Right forelimb (tissue), 1 donor: ENCODE data around the gene APOE.
"Not testable (repeated sequence)": the region's sequence is repeated elsewhere in the genome, so short reads cannot be mapped to it uniquely, and the experiment has no call there.

Source experiments
- DNase-seq: peaks from one replicate; pipeline ENCODE4 v3.0.0-alpha.2; 2018

The APOE gene

GRCh38 chr19:44905437-44906160 is at the start of gene APOE:
APOE (plus strand) TSS chr19:44905796; CDS start chr19:44906625, 829 bp downstream.
- no peak for DNase-seq

DNA sequence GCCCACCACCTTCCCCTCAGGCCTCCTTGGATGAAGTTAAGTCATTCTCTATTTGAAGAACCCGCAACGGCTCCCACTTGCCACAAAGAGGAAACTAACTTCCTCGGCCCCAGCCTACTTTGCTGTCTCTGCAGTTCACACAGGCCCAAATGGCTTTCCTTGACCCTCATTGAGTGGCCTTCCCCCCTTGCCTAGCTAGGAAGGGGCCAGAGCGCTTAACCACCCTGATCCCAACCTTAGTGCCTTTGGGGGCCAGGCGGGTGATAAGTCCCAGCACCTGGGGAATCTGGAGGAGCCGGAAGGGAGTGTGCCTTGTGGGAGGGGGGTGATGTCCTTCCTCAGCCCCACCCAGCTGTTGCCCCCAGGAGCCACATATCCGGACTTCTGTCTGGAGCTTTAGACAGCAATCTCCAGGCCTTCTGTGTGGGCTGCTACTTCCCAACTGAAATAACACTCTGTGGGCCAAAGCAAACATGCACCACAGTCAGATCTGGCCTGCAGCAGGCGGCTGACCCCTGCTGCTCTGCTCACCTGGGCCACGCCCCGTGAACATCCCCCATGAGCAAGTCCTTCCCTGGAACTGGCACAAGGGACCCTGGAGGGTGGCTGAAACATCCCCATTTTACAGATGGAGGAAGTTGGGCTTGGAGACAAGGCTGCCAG is 49.0 kb upstream of the APOE start:
- no peak for DNase-seq

GRCh38 chr19:44857837-44858236 is 47.8 kb upstream of the APOE start:
- no peak for DNase-seq

GRCh38 chr19:44861576-44861975 is 44.0 kb upstream of the APOE start:
- not testable (repeated sequence) for DNase-seq

DNA sequence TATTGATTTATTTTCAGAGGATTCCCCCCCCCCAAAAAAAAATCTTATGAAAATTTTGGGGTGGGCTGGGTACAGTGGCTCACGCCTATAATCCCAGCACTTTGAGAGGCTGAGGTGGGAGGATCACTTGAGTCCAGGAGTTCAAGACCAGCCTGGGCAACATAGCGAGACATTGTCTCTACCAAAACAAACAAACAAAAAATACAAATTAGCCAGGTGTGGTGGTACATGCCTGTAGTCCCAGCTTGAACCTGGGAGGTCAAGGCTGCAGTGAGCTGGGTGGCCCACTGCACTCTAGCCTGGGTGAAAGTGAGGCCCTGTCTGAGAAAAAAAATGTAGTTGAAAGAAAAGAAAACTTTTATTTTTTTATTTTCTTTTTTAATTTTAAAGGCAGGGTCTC is 41.6 kb upstream of the APOE start:
- DNase-seq = no peak

DNA sequence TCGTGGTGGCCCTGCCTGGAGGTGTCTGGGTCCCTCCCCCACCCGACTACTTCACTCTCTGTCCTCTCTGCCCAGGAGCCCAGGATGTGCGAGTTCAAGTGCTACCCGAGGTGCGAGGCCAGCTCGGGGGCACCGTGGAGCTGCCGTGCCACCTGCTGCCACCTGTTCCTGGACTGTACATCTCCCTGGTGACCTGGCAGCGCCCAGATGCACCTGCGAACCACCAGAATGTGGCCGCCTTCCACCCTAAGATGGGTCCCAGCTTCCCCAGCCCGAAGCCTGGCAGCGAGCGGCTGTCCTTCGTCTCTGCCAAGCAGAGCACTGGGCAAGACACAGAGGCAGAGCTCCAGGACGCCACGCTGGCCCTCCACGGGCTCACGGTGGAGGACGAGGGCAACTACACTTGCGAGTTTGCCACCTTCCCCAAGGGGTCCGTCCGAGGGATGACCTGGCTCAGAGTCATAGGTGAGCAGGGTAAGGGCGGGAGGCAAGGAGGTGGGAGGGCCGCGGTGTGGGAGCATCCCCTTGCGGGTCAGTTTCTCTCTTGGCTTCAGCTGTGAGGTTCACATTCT is 40.3 kb upstream of the APOE start:
- no peak for DNase-seq

- DNase-seq = no peak
Observed at GRCh38 chr19:44866664-44867063, 38.9 kb upstream of the APOE start.

DNA sequence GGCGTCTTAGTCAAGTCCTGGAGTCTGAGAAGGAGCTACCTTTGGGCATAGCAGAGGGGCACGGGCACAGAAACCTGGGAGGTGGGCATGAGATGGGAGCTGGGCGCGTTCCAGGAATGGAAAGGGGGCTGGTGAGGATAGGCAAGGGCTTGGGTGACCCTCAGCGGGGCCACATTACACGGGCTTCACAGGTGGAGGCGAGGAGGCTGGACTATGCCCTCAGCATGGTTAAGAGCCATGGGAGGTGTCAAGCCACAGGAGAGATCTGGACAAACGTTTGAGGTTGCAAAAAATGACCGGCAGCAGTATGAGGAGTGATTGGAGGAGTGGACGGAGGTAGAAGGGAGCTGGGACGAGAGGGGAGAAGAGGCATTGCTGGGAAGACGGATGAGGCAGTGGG is 38.0 kb upstream of the APOE start:
- no peak for DNase-seq

DNA sequence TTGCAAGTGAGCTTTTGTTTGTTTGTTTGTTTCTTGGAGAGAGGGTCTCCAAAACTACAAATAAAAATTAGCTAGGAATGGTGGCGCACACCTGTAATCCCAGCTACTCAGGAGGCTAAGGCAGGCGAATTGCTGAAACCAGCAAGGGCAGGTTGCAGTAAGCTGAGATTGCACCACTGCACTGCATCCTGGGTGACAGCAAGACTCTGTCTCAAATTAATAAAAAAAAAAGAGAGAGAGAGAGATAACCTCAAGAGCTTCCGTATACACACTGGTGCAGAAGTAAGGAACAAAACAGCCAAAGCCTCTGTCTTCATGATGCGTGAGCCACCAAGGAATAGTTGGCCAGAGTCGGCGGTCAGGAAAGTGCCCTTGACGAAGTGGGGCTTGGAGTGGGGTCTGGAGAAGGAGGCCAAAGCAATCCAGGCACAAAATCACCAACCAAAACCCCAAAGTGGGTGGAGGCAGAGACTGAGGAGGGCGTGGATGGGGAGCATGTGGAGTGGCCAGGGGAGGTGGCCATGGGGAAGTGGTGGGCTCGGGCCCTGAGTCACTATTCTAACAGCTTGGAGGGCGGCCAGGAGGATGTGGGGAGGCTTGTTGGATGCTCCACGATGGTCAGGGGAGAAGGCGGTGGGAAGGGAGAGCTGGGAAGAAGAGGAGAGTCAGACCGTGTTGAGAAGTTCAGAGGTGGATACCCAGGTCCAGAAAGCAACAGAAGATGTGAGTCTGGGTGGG is 35.7 kb upstream of the APOE start:
- no peak for DNase-seq

DNA sequence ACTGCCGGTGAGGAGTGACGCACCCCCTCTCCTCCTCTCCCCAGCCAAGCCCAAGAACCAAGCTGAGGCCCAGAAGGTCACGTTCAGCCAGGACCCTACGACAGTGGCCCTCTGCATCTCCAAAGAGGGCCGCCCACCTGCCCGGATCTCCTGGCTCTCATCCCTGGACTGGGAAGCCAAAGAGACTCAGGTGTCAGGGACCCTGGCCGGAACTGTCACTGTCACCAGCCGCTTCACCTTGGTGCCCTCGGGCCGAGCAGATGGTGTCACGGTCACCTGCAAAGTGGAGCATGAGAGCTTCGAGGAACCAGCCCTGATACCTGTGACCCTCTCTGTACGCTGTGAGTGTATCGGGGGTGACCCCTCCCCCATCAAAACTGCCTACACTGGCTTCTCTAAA is 33.8 kb upstream of the APOE start:
- no peak for DNase-seq

DNA sequence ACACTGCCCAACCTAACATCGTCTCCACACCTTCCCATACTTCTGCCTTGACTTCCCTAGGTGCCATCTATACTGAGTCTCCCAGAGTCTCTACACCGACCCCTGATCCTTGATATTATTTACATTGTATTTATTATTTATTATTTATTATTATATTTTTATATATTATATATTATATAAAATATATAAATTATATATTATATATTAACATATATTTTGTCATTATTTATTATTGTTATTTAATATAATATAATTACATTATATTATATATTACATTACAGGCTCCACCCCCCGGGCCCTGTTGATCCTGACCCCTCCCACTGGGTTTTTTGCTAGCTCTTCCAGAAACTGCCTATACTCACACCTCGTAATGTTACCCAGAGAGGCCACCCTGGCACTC is 32.9 kb upstream of the APOE start:
- DNase-seq = no peak

DNA sequence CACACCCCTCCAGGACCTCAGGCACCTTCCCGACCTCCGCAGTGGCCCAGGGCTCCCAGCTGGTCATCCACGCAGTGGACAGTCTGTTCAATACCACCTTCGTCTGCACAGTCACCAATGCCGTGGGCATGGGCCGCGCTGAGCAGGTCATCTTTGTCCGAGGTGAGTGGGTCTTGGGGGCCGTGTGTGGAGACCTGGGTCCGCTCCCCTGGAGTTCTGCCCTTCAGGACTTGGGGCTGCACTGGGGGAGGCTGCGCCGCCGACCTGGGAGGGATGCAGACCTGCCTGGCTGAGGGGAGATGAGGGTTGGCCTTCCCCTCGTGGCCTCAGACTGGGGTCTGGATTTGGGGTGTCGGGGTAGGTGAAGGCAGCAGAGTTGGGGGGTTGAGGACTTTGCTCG is 31.3 kb upstream of the APOE start:
- no peak for DNase-seq

DNA sequence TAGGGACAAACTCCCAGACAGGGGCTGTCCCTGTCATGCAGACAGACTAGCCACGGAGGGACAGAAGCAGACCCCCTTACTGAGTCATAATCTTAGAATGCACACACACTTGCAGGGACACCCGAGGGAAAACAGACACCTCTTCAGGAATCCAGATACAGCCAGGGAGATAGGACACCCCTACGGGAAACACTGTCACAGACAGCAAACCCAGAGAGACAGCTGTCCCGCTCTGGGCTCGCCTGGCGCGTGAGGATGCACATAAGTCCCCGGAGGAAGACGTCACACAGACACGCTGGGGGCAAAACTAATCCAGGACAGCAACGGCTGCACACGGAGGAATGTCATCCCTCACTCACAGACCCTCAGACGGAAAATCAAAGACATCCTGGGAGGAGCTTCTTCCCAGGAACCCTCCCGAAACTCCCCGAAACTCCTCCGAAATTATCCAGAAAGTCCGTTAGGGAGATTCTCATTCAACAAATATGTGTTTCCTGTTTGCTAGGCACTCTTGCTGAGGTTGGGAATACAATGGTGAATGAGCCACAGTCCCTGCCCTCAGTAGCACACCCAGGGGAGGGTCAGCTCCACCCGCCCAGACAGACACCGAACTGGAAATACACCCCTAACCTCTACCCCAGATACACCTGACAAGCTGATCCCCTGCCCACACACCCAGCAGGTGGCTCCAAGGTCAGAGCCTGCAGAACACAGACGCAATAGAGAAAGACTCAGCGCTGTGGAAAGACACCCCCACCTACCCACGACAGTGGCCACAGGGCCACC is 29.7 kb upstream of the APOE start:
- DNase-seq = no peak

GRCh38 chr19:44876930-44877535 is 28.6 kb upstream of the APOE start:
- no peak for DNase-seq

- no peak for DNase-seq
Observed at GRCh38 chr19:44878120-44878865, 27.3 kb upstream of the APOE start.

- no peak for DNase-seq
Observed at GRCh38 chr19:44879309-44880065, 26.1 kb upstream of the APOE start.

- DNase-seq = no peak
Observed at GRCh38 chr19:44882063-44882462, 23.5 kb upstream of the APOE start.

GRCh38 chr19:44882619-44883397 is 22.8 kb upstream of the APOE start:
- DNase-seq = not testable (repeated sequence)

DNA sequence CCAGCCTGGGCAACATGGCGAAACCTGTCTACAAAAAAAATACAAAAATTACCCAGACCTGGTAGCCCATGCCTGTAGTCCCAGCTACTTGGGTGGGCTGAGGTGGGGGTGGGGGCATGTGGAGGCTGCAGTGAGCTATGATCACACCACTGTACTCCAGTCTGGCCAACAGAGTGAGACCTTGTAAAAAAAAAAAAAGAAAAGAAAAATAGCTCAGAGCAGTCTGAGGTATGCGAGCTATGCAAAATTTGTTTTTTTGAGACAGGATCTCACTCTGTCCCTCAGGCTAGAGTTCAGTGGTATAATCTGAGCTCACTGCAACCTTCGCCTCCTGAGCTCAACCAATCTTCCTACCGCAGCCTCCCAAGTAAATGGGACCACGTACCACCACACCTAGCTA is 21.7 kb upstream of the APOE start:
- no peak for DNase-seq

DNA sequence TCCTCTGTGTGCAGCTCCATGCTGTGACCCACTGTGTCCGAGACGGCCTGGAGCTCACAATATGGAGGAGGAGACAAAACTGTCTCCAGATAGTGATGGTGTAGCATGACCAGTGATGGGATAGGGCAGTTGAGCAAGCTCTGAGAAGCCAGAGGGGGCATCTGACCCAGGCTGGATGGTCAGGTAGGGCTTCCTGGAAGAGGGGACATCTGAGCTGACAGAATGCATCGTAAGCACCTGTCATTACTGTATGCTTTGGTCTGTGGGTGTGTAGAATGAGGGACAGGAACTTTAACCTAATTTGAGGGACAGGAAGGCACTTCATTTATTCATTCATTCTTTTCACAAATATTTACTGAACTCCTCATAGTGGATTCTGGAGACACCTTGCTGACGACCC is 21.0 kb upstream of the APOE start:
- no peak for DNase-seq
